ENCODE measurements around the gene CDH23. TPM values are rescaled to one million over a fixed set of nuclear protein-coding genes. Genes with fewer than 3 reads are reported as not detected.

The CDH23 gene
- total and polyA plus RNA-seq, 9 of the 15 experiments (the other 6 are each of a cell fraction or from before 2014, with no cell fraction given), result 0.18 to 1.2 (median 0.47) TPM

- Histone ChIP-seq H3K9me3 (replicated peaks; ENCODE audit: control insufficient read depth, insufficient read depth, low read depth, low read length) (no peaks in the 10 kb centered on the region), H3K79me2 (ENCODE audit: control insufficient read depth, insufficient read depth, low read length) (no peaks in the 10 kb centered on the region), H3K4me3 (no peak overlapping the region), H3K4me2 (ENCODE audit: insufficient read depth, low read length) (no peak overlapping the region), H4K20me1 (replicated peaks; ENCODE audit: control insufficient read depth, insufficient read depth, low read length) (no peaks in the 10 kb centered on the region), H3K9me1 (ENCODE audit: control insufficient read depth, insufficient read depth, low read length) (no peaks in the 10 kb centered on the region), H2AFZ (ENCODE audit: low read depth, low read length) (peak overlapping the region; percentile 55), H3K36me3 (ENCODE audit: control insufficient read depth, insufficient read depth, low read length) (no peaks in the 10 kb centered on the region), H3K27ac (ENCODE audit: extremely low read depth, low read depth, low read length) (peak overlapping the region; percentile 3; the same call in 1 of the 3 replicates), H3K9ac (ENCODE audit: insufficient read depth in 1 of 2, low read depth in 2 of 2, low read length in 2 of 2) (peak overlapping the region in 1 of 2 experiments; percentile 37; a peak in 1 of 4 replicates), H3K4me1 (replicated peaks in 1 of 2; ENCODE audit: control insufficient read depth in 2 of 2, insufficient read depth in 2 of 2, low read length in 2 of 2) (peaks cover 3 to 19% of the 10 kb centered on the region in 2 experiments; a peak in 3 of 5 replicates), H3K27me3 (ENCODE audit: control insufficient read depth in 2 of 2, insufficient read depth in 2 of 2, low read length in 2 of 2) (no peaks in the 10 kb centered on the region; a peak in 1 of 5 replicates)
- ATAC-seq (peak; percentile 65), FAIRE-seq (peak; percentile 64), DNase-seq (ENCODE audit: extremely low read depth in 1 of 4, low spot score in 3 of 4) (peak in 3 of 4 experiments; percentile 41 to 54 (median 48))
- no TSS peak for BruUV-seq (replicated peaks)
- POLR2A ChIA-PET, result interaction anchor here (0.6 to 1.1 kb wide), 3 partner anchors 8 to 360 kb away, joined by 3 to 5 read pairs (median 4); no protein-coding TSS in a partner anchor
- CTCF ChIA-PET (ENCODE audit: low intra/inter-chr PET ratio), result interaction anchor here (2.8 kb wide), 1 partner anchor 513 kb away, joined by 15 read pairs; no protein-coding TSS in a partner anchor
- intact Hi-C loops (cut with micrococcal nuclease), result loop anchor here (5.0 kb wide), 2 partner anchors 315 to 515 kb away; no protein-coding TSS in a partner anchor
- in situ Hi-C loops (cut with MboI), result loop anchor here (10.0 kb wide), 2 partner anchors 322 to 432 kb away; no protein-coding TSS in a partner anchor
- WGBS (ENCODE audit: insufficient coverage, low coverage, missing lambda C conversion rate), result 30% methylated on average over 1 of the region's 1 CpG
- TF ChIP-seq, protein P1, sequence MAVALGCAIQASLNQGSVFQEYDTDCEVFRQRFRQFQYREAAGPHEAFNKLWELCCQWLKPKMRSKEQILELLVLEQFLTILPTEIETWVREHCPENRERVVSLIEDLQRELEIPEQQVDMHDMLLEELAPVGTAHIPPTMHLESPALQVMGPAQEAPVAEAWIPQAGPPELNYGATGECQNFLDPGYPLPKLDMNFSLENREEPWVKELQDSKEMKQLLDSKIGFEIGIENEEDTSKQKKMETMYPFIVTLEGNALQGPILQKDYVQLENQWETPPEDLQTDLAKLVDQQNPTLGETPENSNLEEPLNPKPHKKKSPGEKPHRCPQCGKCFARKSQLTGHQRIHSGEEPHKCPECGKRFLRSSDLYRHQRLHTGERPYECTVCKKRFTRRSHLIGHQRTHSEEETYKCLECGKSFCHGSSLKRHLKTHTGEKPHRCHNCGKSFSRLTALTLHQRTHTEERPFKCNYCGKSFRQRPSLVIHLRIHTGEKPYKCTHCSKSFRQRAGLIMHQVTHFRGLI (CRISPR knock-in tag; IDR thresholded peaks at IDR 0.05), result 0 out of 2 replicates have a peak, but pooled peaks have one; percentile 24
- TF ChIP-seq ARNT (IDR thresholded peaks at IDR 0.05), result no peak
- TF ChIP-seq, protein P2, sequence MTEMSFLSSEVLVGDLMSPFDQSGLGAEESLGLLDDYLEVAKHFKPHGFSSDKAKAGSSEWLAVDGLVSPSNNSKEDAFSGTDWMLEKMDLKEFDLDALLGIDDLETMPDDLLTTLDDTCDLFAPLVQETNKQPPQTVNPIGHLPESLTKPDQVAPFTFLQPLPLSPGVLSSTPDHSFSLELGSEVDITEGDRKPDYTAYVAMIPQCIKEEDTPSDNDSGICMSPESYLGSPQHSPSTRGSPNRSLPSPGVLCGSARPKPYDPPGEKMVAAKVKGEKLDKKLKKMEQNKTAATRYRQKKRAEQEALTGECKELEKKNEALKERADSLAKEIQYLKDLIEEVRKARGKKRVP (CRISPR knock-in tag; IDR thresholded peaks at IDR 0.05), result 0 out of 2 replicates have a peak, but pooled peaks have one; percentile 20
- 0 out of 2 replicates have a peak, but pooled peaks have one; percentile 15 for TF ChIP-seq CBFA2T3 (IDR thresholded peaks at IDR 0.05)
- no peak for TF ChIP-seq ZNF143 (CRISPR knock-in tag; IDR thresholded peaks at IDR 0.05)
- TF ChIP-seq MAFF (IDR thresholded peaks at IDR 0.05; ENCODE audit: low read length), result peak; percentile 56
- peak; percentile 87 for TF ChIP-seq NFE2 (IDR thresholded peaks at IDR 0.05; ENCODE audit: low read depth)
- TF ChIP-seq TCF3 (CRISPR knock-in tag; IDR thresholded peaks at IDR 0.05), result peak; percentile 15; the same call in 1 of the 2 replicates
- no peak for TF ChIP-seq KLF1 (tag; IDR thresholded peaks at IDR 0.05)
- TF ChIP-seq STAT5A (IDR thresholded peaks at IDR 0.05; ENCODE audit: borderline replicate concordance, low read length), result no peak
- TF ChIP-seq NCOA4 (IDR thresholded peaks at IDR 0.05; ENCODE audit: partially characterized antibody), result no peak
- TF ChIP-seq NR2C1 (IDR thresholded peaks at IDR 0.05), result no peak
- no peak for TF ChIP-seq NR2C1 (tag; IDR thresholded peaks at IDR 0.05)
- TF ChIP-seq MEIS2 (IDR thresholded peaks at IDR 0.05; ENCODE audit: partially characterized antibody), result peak; percentile 51
- peak; percentile 12 for TF ChIP-seq PRDM10 (IDR thresholded peaks at IDR 0.05; ENCODE audit: partially characterized antibody)
- TF ChIP-seq TFAP4 (CRISPR knock-in tag; IDR thresholded peaks at IDR 0.05; ENCODE audit: borderline replicate concordance), result peak; percentile 85
Measured at GRCh38 chr10:71382757-71383156, 14.0 kb upstream of the CDH23 start.
